ENCODE results near the gene MYOZ1.

DNA sequence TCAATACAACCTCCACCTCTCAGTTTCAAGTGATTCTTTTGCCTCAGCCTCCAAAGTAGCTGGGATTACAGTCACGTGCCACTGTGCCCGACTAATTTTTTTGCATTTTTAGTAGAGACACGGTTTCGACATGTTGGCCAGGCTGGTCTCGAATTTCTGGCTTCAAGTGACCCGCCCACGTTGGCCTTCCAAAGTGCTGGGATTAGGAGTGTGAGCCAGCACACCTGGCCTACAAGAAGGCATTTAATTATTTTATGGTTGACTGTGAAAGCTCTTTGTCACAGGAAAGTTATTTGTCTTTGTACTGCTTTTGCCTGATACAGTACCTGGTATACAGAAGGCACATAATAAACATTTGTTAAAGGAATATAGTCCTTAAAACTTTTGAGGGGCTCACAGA, 12.9 kb downstream of the MYOZ1 start:
- TF ChIP-seq, protein P1, sequence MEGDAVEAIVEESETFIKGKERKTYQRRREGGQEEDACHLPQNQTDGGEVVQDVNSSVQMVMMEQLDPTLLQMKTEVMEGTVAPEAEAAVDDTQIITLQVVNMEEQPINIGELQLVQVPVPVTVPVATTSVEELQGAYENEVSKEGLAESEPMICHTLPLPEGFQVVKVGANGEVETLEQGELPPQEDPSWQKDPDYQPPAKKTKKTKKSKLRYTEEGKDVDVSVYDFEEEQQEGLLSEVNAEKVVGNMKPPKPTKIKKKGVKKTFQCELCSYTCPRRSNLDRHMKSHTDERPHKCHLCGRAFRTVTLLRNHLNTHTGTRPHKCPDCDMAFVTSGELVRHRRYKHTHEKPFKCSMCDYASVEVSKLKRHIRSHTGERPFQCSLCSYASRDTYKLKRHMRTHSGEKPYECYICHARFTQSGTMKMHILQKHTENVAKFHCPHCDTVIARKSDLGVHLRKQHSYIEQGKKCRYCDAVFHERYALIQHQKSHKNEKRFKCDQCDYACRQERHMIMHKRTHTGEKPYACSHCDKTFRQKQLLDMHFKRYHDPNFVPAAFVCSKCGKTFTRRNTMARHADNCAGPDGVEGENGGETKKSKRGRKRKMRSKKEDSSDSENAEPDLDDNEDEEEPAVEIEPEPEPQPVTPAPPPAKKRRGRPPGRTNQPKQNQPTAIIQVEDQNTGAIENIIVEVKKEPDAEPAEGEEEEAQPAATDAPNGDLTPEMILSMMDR (IDR thresholded peaks at IDR 0.05; ENCODE audit: low read depth, low read length) = no peak
- TF ChIP-seq EZH2phosphoT487 (IDR thresholded peaks at IDR 0.05; ENCODE audit: low read depth) = no peak
